Measurements from ENCODE around the gene FBXL4. TPM values are rescaled to one million over a fixed set of nuclear protein-coding genes. Genes with fewer than 3 reads are reported as not detected.

The FBXL4 gene
- total RNA-seq, 2 donors from 2014 or later: 13.6 to 18.7 TPM

DNA sequence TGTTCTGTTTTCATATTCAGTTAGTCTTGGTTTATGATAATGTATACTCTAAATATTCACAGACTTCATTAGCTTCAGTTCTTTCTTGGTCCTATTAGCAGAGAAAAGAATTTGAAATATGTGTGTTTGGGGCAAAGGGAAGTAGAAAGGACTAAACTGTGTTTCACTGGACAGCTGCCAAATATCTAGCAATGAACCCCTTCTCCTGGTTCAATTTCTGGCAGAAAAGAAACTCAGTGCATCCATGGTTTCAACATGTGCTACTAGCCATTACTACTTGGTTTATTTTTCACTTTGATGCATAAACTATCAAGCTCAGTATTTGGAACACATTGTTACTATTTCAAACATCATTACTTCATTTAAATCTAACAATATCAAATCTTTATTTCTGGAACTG lies 43.6 kb downstream of the FBXL4 start:
- ATAC-seq: no peak
- intact Hi-C loops (cut with DNase I): no loop called here
- DNase-seq: no peak

DNA sequence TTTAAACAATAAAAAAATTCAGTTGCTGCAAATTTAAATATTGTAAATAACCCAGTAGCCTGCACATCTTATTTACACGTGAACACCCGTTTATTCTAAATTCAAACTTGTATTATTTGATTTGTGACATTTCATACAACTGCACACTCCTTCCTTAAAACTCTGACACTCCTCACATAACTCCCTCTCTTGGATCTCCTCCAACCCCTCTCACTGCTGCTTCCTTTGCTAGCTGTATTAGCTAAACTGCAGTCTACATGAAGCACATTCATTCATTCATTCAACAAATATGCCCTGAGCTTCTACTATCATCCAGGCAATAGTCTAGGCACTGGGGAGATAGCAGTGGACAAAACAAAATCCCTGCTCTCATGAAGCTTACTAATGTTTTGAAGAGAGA lies 47.0 kb downstream of the FBXL4 start:
- DNase-seq: no peak
- intact Hi-C loops (cut with DNase I): no loop called here
- ATAC-seq: no peak

DNA sequence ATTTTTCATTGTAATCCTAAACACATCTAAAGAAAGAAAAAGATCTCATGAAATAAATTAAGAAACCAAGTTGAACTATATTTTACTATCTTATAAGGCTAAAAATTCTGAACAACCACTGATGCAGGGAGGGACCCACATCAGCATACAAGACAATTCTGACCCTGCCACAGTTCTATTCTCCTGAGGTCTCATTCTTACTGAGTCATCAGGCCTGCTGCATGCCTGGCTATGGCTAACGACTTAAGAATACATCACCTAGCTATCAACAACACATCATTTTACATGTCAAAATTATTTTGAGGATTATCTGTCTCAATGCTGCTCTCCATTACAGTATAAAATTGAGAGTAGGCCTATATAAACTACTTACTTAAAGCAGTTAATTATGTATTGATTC lies 52.9 kb downstream of the FBXL4 start:
- intact Hi-C loops (cut with DNase I): no loop called here
- no peak for ATAC-seq
- no peak for DNase-seq

DNA sequence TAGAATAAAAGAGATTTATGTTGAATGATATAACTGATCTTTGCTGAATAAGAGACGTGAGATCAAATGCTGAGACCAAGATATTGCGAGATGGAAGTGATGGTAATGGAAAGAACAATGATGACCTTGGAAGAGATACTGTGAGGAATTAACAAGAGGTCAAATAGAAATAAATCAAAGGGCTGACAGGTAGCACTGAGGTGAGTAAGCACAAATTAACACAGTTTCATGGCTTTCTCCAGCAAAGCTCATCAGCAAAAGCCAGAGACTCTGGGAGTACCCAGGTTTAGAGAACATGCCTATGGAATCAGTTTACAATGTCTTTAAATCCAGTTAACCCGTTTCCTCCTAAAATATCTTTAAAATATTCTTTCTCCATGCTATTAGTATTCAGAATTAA lies 60.1 kb downstream of the FBXL4 start:
- no peak for DNase-seq
- intact Hi-C loops (cut with DNase I): no loop called here

DNA sequence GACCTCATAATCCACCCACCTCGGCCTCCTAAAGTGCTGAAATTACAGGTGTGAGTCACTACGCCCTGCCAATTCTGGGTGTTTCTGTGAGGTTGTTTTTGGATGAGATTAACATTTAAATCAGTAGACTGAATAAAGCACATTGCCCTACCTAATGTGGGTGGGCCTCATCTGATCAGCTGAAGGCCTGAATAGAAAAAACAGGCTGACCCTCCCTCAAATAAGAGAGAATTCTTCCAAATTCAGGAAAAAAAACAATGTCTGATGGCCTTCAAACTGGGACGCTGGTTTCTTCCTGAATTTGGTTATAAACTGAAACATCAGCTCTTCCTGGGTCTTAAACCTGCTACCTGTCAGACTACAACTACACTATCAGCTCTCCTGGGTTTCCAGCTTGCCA lies 62.4 kb downstream of the FBXL4 start:
- ATAC-seq (no peak), DNase-seq (no peak)
- intact Hi-C loops (cut with DNase I): no loop called here

More for the DNA sequence above, 60.1 kb downstream of the FBXL4 start:
- ATAC-seq: no peak

DNA sequence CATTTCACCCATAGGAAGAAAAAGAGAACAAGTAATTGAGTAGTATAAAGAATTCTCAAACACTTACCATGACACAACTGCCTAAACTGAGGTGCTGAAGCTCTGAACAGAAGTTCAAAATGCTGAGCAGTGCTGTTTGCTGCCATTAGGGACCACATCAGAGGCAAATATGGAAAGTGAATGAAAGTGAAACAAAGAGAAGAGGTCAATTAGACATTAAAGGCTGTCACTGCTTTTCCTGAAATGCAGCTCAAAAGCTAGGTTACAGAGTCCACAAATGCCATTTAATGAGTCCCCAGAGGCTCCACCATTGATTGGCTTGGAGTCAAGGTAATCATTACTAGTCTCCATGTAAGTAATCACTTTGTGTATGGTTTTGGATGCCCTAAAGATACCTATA lies 67.3 kb downstream of the FBXL4 start:
- ATAC-seq: no peak
- no peak for DNase-seq
- intact Hi-C loops (cut with DNase I): no loop called here

DNA sequence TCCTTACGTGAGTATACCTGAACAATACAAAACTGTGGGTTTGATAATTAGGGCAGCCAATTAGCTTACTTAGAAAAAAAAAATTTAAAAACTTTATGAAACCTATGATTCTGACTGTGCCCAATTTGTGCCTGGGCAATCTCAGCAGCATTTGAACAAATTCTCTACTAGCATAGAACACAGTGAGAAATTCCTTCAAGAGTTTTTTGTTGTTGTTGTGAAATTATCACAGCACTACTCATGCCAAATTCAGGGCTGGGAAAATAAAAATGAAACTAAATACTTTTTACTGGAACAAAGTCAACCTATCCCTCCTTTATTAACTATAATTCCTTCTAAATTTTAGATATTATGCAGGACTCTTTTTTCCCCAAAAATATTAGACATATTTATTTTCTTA lies 70.5 kb downstream of the FBXL4 start:
- DNase-seq (no peak), ATAC-seq (no peak)

DNA sequence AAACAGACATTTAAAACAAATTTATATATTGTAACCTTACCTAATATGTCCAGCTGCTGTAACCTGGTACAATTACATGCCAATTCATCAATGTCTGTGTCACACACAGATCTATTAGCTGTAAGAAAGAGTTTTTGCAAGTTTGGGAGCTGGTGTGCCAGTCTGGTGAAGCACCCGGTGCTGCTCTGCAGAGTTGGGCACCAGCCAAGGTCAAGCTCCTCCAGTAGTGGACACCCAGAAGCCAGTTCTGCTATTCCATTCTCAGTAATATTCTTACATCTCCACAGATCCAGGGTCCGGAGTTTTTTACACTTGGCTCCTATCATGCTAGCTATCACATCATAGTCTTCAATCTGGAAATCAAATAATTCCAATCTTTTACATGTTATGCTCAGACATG lies 72.4 kb downstream of the FBXL4 start:
- intact Hi-C loops (cut with DNase I): no loop called here
- no peak for ATAC-seq
- peak; percentile 20 for DNase-seq

More for the DNA sequence above, 70.5 kb downstream of the FBXL4 start:
- intact Hi-C loops (cut with DNase I): no loop called here

DNA sequence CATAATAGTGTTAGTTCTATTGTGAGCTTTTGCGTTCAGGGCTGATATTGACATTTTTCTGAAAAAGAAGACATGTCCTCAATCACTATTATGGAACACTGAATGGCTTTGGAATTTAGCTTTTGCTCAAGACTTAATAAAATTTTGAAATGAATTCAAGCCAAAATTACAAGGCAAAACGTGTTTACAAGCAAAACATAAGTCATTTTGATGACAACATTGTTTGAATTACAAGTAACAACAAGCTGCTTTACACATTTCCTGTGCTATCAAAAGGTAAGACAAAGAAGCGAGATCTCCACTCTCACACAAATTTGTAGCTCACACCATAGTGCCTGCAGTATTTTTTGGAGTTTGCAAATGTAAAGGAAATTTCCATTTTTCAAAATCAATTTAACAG lies 75.9 kb downstream of the FBXL4 start:
- ATAC-seq (no peak), DNase-seq (no peak)
- intact Hi-C loops (cut with DNase I): no loop called here

DNA sequence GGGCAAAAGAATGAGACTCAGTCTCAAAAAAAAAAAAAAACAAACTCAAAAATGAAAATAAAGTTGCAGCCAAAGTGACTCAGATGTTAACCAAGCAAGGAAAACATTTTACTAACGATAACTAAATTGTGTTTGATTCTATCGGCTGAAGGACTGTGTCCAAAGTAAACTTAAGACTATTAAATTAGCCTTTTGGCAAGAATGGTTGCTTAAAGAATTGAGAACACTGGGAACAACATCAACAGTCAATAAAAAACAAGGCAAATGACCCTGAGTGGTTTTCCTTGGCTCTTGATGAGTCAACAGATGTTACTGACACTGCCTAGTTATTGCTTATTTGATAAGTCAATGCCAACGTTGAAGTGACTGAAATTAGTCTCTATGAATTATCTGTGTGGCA lies 76.7 kb downstream of the FBXL4 start:
- intact Hi-C loops (cut with DNase I): no loop called here
- no peak for DNase-seq
- no peak for ATAC-seq

DNA sequence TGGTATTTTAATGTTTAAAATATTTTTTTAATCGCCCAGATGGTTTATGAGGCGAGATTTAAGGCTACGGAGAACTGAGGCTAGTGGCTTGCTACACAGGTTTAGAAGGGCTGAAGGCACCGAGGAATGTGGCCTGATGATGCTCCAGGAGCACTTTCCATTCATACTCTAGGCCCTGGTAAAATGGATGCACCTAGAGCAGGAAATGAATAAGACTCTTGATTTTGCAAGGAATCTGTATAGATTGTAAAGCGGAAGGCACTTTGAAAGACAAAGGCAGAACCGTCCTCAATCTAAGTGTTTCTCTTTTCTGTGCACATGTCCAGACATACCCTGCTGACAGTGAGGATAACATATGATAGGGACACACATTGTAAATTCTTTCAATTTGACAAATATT lies 83.2 kb downstream of the FBXL4 start:
- ATAC-seq (no peak), DNase-seq (no peak)
- intact Hi-C loops (cut with DNase I): no loop called here

DNA sequence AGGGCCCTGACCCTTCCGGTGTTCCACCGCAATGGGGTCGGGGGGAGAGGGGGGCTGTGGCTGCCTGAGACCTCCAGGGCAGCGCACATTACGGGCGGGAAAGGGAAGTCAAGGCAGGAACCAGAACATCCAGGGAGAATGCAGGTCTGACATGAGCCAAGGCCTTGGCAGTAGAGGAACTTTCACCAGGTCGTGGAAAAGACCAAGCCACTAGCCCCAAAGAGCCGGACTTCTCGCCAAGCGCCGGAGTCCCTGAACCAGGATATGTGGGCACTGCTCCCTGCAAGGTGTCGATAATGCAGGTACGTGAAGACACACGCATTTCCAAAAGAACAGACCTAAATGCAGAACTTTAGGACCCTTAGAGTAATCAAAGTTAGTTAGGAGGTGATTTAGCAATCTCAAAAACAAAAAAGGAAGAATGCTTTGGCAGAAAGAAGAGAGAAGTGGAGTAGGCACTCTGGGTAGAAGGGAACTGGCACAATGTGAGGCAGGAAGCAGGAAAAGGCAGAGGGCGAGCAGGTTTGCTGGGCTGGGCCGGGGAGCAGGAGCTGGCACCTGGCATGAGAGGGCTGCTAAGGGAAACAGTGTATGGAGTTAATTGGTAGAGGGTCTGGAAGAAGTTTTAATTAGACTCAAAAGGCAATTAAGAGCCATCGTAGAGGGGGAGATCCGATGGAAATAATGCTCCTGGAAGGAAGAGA lies 99.1 kb downstream of the FBXL4 start:
- ATAC-seq (no peak), DNase-seq (no peak)
- intact Hi-C loops (cut with DNase I): loop anchor here (10.0 kb wide), 1 partner anchor 266 kb away; no protein-coding TSS in a partner anchor

DNA sequence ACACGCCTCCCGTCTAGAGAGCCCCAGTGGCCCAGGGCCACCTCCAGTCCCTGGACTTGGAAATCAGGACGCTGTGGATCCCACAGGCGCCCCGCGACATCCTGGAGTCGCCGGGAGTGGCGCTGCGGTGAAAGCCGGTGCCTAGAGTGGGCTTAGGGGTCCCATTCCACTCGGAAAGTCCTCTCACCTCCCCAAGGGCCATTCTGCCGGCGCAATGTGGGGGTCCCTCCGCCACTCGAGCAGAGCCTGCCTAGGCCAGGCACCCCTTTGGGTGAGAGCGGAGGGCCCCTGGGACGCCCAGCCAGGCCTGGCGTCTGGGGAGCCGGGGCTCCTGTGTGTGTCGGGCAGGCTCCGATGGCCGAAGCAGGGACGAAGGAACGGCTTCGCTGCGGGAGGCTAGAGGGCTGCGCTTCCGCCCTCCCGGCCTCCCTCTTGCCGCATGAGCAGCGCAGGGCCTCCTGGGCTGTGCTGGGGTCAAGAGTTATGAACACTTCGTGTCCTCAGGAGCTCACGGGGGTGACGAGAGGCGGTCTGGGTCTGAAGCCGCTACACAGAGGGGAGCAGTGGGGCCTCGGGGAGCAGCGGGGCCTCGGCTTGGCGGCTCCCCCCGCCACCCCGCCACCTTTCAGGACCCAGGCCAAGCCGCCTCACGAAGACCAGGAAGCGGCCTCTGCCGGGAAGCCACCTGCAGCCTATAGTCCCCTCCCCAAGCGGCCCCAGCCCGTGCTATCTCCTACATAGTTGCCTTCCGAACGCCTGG lies 99.8 kb downstream of the FBXL4 start:
- intact Hi-C loops (cut with DNase I): loop anchor here (10.0 kb wide), 1 partner anchor 267 kb away; no protein-coding TSS in a partner anchor
- DNase-seq (no peak), ATAC-seq (peak; percentile 48 to 66)

DNA sequence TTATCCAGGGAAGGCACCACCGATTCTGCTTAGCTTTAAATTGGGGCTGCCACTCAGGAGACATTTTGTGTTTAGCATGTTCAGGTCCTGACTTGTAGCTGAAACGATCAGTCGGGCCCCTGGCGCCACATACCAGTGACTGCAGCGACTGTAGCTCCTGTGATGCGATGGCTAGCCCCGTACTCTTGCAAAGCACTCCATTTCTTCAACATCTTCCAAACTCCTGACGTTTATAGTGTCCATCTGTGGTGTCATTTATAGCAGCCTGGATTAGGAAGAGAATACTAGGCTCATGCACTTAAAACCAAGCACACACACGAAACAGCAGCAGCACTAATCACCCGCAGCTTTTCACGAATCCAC lies 100.3 kb downstream of the FBXL4 start:
- ATAC-seq (no peak), DNase-seq (no peak)
- intact Hi-C loops (cut with DNase I): loop anchor here (10.0 kb wide), 1 partner anchor 267 kb away; no protein-coding TSS in a partner anchor

DNA sequence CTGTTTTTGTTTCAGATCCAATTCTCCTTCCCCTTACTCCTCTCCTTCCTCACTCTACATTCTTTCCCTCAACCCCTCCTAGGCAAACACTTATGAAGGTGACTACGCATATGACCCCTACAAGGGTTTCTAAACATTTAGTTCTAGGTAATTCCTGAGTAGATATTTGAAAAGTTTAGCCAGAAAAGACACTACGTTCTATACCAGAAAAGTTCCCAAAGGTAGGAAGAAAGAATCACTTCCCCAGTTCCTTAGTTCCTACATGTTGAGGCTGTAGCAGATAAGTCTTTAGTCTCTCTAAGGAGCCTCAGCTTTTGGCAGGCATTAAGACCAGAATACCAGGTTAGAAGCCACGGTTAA lies 101.7 kb downstream of the FBXL4 start:
- intact Hi-C loops (cut with DNase I): loop anchor here (10.0 kb wide), 1 partner anchor 269 kb away; no protein-coding TSS in a partner anchor
- DNase-seq: no peak
- no peak for ATAC-seq

DNA sequence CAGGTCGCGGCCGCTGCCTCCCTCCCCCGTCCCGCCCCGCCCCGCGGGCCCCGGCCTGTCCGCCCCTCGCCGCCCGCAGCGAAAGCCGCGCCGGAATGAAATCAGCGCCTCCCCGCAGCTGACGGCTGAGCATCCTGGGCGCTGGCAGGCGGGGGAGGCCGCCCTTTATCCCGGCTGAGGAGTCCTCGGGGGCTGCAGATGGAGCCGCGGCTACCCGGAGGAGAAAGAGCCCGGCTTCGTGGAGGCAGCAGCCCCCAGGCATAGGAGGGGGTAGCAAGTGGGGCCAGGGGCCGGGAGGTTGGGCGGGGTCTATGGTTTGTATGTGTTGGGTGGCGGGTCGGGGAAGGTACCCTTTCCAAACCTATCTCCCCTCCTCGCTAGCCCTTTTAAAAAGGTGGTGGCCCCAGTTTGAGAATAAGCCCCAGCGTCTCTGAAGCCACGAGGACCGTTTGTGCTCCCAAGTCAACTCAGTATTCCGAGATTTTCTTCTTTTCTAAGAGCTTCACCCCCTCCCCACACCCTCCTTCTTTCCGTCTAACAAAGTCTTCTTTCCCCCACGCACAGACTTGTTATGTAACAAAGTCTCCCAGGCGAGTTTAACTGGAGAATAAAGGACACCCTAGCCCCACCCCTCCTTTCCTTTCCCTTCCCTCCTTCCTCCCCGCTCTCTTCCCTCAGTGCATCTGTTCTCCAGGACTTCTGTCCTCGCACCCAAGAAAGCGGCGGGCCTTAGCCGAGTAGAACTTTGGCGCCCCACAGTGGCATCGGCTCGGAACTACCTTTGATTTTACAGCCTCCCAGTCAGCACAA lies 102.3 kb downstream of the FBXL4 start:
- ATAC-seq (peak; percentile 70 to 71), DNase-seq (peak; percentile 70)
- intact Hi-C loops (cut with DNase I): loop anchor here (10.0 kb wide), 1 partner anchor 269 kb away; no protein-coding TSS in a partner anchor

DNA sequence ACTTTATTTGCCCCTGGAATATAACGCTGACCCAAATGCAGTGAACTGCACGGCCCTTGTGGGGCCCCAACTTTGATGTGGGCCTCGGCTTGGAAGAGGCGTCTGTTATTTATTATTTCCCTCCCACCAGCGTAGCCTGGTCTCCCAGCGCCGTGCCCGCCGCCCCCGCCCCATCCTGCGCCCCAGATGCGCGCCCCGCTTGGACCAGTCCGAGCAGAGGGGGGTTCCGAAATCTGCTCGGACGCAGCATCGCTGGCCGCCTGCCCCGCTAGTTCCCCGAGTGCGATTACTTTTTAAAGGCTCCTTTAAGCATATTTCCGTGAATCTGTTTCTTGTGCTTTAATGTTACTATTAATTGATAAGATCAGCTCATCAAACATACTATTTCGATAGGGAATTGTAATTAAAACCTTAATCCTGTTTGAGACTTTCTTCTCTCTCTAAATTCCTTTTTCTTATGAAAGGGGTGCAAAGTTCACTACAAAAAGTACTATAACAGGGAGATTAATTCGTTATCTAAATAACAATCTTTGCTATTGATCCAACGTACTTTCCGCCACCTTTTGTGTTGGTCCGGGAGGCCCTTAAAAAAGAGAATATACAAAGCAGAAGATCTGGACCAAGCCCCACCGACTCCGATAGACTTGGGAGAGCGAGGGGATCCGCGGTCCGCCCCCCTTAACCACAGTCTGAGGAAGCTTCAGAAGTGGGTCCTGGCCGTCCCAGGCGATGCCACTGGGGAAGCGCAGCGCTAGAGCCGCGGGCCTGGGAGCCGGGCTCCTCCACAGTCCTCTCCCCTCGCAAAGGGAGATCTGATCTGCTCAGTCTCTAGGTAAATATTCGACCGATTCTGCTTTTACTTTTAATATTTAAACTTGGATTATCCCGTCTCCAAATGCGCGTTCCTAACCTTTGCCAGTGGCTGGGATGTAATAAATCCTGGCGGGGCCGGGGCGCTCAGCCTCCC lies 103.2 kb downstream of the FBXL4 start:
- intact Hi-C loops (cut with DNase I): loop anchor here (5.0 to 10.0 kb wide), 2 partner anchors 270 to 1342 kb away; no protein-coding TSS in a partner anchor
- ATAC-seq: peak in 1 of 2 donors; percentile 4
- no peak for DNase-seq
